HepG2 (cell line): ENCODE results near the gene CADPS2. TPM values are rescaled to one million over a fixed set of nuclear protein-coding genes. Genes with fewer than 3 reads are reported as not detected.

Source experiments
- ATAC-seq: fragments of 200-7000 bp; cut with Tn5 transposase; 3 replicates; pipeline ENCODE4 v1.9.1; 2020; ENCODE audit warnings: mild to moderate bottlenecking, moderate library complexity
- BruUV-seq: library from RNA; stranded (reverse); fragments of 400-500 nt; replicated peaks from 2 replicates; lab custom pipeline; 2021; lab: Mats Ljungman, UMichigan
- CTCF ChIA-PET: fragments of 300-600 bp; formaldehyde crosslinking; extraction: SDS; loops from one replicate; lab custom pipeline; 2021; ENCODE audit warnings: low total read pairs, inconsistent platforms, low intra/inter-chr PET ratio; lab: Yijun Ruan, JAX
- POLR2A ChIA-PET: fragments of 350-600 bp; sonication (Branson Sonifier 250); formaldehyde crosslinking; loops from one replicate; lab custom pipeline; 2020; ENCODE audit warnings: antibody characterized with exemption, inconsistent platforms; lab: Yijun Ruan, JAX
- DNase-seq: peaks from one replicate; pipeline ENCODE4 v3.0.0-alpha.2; 2015; ENCODE audit warnings: low spot score
- FAIRE-seq: peaks from 3 replicates; lab custom pipeline; 2011; peaks lifted over from hg19 to GRCh38; lab: Jason Lieb, UNC
- H2AFZ ChIP-seq: one replicate; pipeline ENCODE4 v1.6.1; 2011; ENCODE audit warnings: low read length, inconsistent platforms
- H3K27ac ChIP-seq: fragments of 300-600 bp; 3 replicates; pipeline ENCODE4 v1.8.0; 2011; ENCODE audit warnings: mixed run types, mild to moderate bottlenecking, mixed read lengths, low read length, inconsistent platforms; ENCODE audit not compliant: insufficient read depth; ENCODE audit errors: extremely low read length
- H3K27me3 ChIP-seq, 2 experiments: fragments of 200-600 bp in 1 of 2; 2 replicates in 1 of 2; 3 replicates in 1 of 2; pipeline versions ENCODE4 v1.6.0 to v1.8.0; 2011; ENCODE audit warnings: low read length in 2 of 2, mild to moderate bottlenecking in 2 of 2, moderate library complexity in 2 of 2, inconsistent platforms in 1 of 2; ENCODE audit not compliant: insufficient read depth in 2 of 2, control insufficient read depth in 1 of 2
- H3K36me3 ChIP-seq, 2 experiments: fragments of 200-600 bp in 1 of 2; replicated peaks in 1 of 2; 2 replicates in 1 of 2; 3 replicates in 1 of 2; pipeline versions ENCODE4 v1.5.1 to v1.8.0; 2011; ENCODE audit warnings: low read length in 2 of 2, inconsistent platforms in 1 of 2; ENCODE audit not compliant: insufficient read depth in 2 of 2, control insufficient read depth in 1 of 2
- H3K4me1 ChIP-seq: 2 replicates; pipeline ENCODE4 v1.5.1; 2012; ENCODE audit warnings: low read length, inconsistent platforms; ENCODE audit not compliant: insufficient read depth
- H3K4me2 ChIP-seq: 2 replicates; pipeline ENCODE4 v1.6.0; 2011; ENCODE audit warnings: low read depth, low read length, inconsistent platforms
- H3K4me3 ChIP-seq, 3 experiments: fragments of 200-600 bp in 1 of 3; sonication (generic), shearing (Covaris generic) in 1 of 3; replicated peaks in 1 of 3; 2 replicates each; pipeline ENCODE4 v1.5.1; 2011 to 2016; ENCODE audit warnings: low read length in 3 of 3, inconsistent platforms in 2 of 3, low read depth in 2 of 3, mild to moderate bottlenecking in 2 of 3, control low read depth in 1 of 3, mixed read lengths in 1 of 3; ENCODE audit not compliant: insufficient read depth in 1 of 3
- H3K79me2 ChIP-seq: one replicate; pipeline ENCODE4 v1.6.1; 2011; ENCODE audit warnings: low read length, inconsistent platforms; ENCODE audit not compliant: insufficient read depth
- H3K9ac ChIP-seq: 2 replicates; pipeline ENCODE4 v1.6.0; 2011; ENCODE audit warnings: mild to moderate bottlenecking, low read depth, low read length, inconsistent platforms; ENCODE audit not compliant: insufficient read depth
- H3K9me3 ChIP-seq: 2 replicates; pipeline ENCODE4 v1.5.1; 2012; ENCODE audit warnings: mild to moderate bottlenecking, low read length
- H4K20me1 ChIP-seq: 2 replicates; pipeline ENCODE4 v1.6.0; 2011; ENCODE audit warnings: inconsistent platforms, mild to moderate bottlenecking, low read length, moderate library complexity; ENCODE audit not compliant: insufficient read depth
- BCL6 ChIP-seq: IDR thresholded peaks from 2 replicates; pipeline ENCODE4 v1.6.1; 2016; ENCODE audit warnings: missing genetic modification reagents, missing compliant biosample characterization
- BCLAF1 ChIP-seq: fragments of 450-650 bp; IDR thresholded peaks from 2 replicates; pipeline ENCODE4 v1.6.1; 2017; ENCODE audit warnings: mild to moderate bottlenecking
- FOXA3 ChIP-seq: IDR thresholded peaks from 2 replicates; pipeline ENCODE4 v1.6.1; 2016; ENCODE audit warnings: missing genetic modification reagents, missing compliant biosample characterization
- HDAC6 ChIP-seq: fragments of 200-600 bp; sonication (generic); IDR thresholded peaks from 2 replicates; pipeline ENCODE4 v1.7.0; 2017; ENCODE audit warnings: mild to moderate bottlenecking, antibody characterized with exemption, low read length, low read depth
- SP4 ChIP-seq: sonication (generic); formaldehyde crosslinking; IDR thresholded peaks from 2 replicates; pipeline ENCODE4 v1.8.1; 2023; ENCODE audit warnings: mild to moderate bottlenecking, missing genetic modification reagents
- TARDBP ChIP-seq: sonication (generic); formaldehyde crosslinking; IDR thresholded peaks from 2 replicates; pipeline ENCODE4 v1.8.0; 2022; ENCODE audit warnings: mild to moderate bottlenecking, missing genetic modification reagents
- TBL1XR1 ChIP-seq: fragments of 150-350 bp; IDR thresholded peaks from 2 replicates; pipeline ENCODE4 v1.6.1; 2014; ENCODE audit warnings: borderline replicate concordance, low read length; ENCODE audit not compliant: partially characterized antibody
- TCF7 ChIP-seq: sonication (generic); IDR thresholded peaks from 2 replicates; pipeline ENCODE4 v1.6.1; 2016; ENCODE audit warnings: antibody characterized with exemption, low read depth
- TSC22D2 ChIP-seq: sonication (generic); formaldehyde crosslinking; IDR thresholded peaks from 2 replicates; pipeline ENCODE4 v1.5.1; 2020; ENCODE audit warnings: missing genetic modification reagents, mild to moderate bottlenecking, borderline replicate concordance
- ZBTB10 ChIP-seq: sonication (generic); formaldehyde crosslinking; IDR thresholded peaks from 2 replicates; pipeline ENCODE4 v1.4.0; 2020; ENCODE audit warnings: missing genetic modification reagents, borderline replicate concordance
- ZFAT ChIP-seq: sonication (generic); formaldehyde crosslinking; conservative IDR thresholded peaks from 2 replicates; pipeline ENCODE4 v1.8.1; 2023; ENCODE audit warnings: missing genetic modification reagents, inconsistent platforms
- ZFP1 ChIP-seq: IDR thresholded peaks from 2 replicates; pipeline ENCODE4 v1.6.1; 2016
- ZIK1 ChIP-seq: sonication (generic); formaldehyde crosslinking; IDR thresholded peaks from 2 replicates; pipeline ENCODE4 v1.5.0; 2020; ENCODE audit warnings: mild to moderate bottlenecking, low read depth, missing genetic modification reagents, borderline replicate concordance
- ZNF225 ChIP-seq: sonication (generic); formaldehyde crosslinking; IDR thresholded peaks from 2 replicates; pipeline ENCODE4 v1.4.0; 2020; ENCODE audit warnings: mild to moderate bottlenecking, missing genetic modification reagents
- ZNF275 ChIP-seq: sonication (generic); formaldehyde crosslinking; IDR thresholded peaks from 2 replicates; pipeline ENCODE4 v1.8.0; 2022; ENCODE audit warnings: missing genetic modification reagents, mild to moderate bottlenecking, inconsistent platforms, borderline replicate concordance
- ZNF781 ChIP-seq: sonication (generic); formaldehyde crosslinking; IDR thresholded peaks from 2 replicates; pipeline ENCODE4 v1.5.1; 2020; ENCODE audit warnings: borderline replicate concordance, mild to moderate bottlenecking, missing genetic modification reagents; ENCODE audit errors: not compliant biosample characterization
- ZNF850 ChIP-seq: sonication (generic); formaldehyde crosslinking; conservative IDR thresholded peaks from 2 replicates; pipeline ENCODE4 v1.9.0; 2021; ENCODE audit warnings: mild to moderate bottlenecking, missing genetic modification reagents
- WGBS: methylation state at CpG from one replicate; pipeline ENCODE4 v1.1.6; 2017; ENCODE audit warnings: low lambda C conversion rate; 5-methylcytosine and 5-hydroxymethylcytosine counted together
- in situ Hi-C: cut with HindIII; loops from 2 replicates; pipeline ENCODE4 v1.10.0; 2017; ENCODE audit warnings: low pct_unique_long_range_greater_than_20kb; ENCODE audit not compliant: extremely low pct_ligation_motif_present
- intact Hi-C: fragments of 100-400 bp; cut with micrococcal nuclease; formaldehyde crosslinking; loops from one replicate; pipeline ENCODE4 v1.10.0; 2022; ENCODE audit not compliant: unreplicated experiment
- polyA plus RNA-seq, 8 experiments: library from polyadenylated mRNA; depleted of rRNA in 3 of 8; stranded (reverse) in 7 of 8; unstranded in 1 of 8; fragments of >200 nt; fragmentation: Illumina TruSeq in 4 of 8; extraction: Trizol in 4 of 8; gene quantifications; 2 replicates each; pipeline versions ENCODE4 v1.2.1 to v1.2.3, GENCODE V29; 2011 to 2016; ENCODE audit warnings: low read depth in 4 of 8, missing spikeins in 1 of 8, mixed read lengths in 1 of 8; ENCODE audit not compliant: insufficient read depth in 1 of 8
- total RNA-seq, 5 experiments: library from RNA; depleted of rRNA; stranded (reverse); fragments of >200 nt; fragmentation: Illumina TruSeq; extraction: Trizol; gene quantifications; 2 replicates each; pipeline ENCODE4 v1.2.3, GENCODE V29; 2016; ENCODE audit warnings: low read depth in 1 of 5
- TF ChIP-seq, protein P1 (sequence below): sonication (generic); formaldehyde crosslinking; IDR thresholded peaks from 2 replicates; pipeline ENCODE4 v1.5.0; 2020; ENCODE audit warnings: mild to moderate bottlenecking, missing genetic modification reagents, moderate library complexity

CADPS2 gene
- total and polyA plus RNA-seq, 2 of the 13 experiments (the other 11 are each of a cell fraction or from before 2014, with no cell fraction given) = 17.6 to 43.8 TPM

DNA sequence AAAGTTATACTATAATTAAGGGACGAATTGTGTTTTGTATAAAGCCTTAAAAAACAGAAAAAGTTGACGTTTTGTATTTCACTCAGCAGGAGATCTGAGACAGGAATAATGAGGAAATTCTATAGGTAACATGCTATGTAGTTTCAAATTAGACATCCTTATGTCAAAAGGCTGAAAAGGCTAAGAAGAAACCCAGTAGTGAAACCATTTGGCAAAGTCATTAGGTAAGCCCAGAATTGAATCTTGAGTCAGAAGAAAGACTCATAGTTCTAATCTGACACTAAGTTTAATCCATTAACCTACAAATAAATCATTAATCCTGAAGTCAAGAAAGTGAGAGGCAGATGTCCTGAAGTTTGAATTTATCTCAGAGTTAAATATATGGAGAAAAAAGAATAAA lies 266.6 kb downstream of the CADPS2 start:
- no peak overlapping the region for H3K27ac ChIP-seq
- no peak overlapping the region for H3K4me3 ChIP-seq
- no peaks in the 10 kb centered on the region for H4K20me1 ChIP-seq
- no peaks in the 10 kb centered on the region for H3K9me3 ChIP-seq
- H3K27me3 ChIP-seq = no peaks in the 10 kb centered on the region
- H3K4me1 ChIP-seq = peaks cover 7% of the 10 kb centered on the region; the same call in 1 of the 2 replicates
- TF ChIP-seq TCF7 = no peak
- no peak for TF ChIP-seq ZNF275 (CRISPR knock-in tag)
- no peak for TF ChIP-seq TSC22D2 (CRISPR knock-in tag)
- TF ChIP-seq, protein P1, sequence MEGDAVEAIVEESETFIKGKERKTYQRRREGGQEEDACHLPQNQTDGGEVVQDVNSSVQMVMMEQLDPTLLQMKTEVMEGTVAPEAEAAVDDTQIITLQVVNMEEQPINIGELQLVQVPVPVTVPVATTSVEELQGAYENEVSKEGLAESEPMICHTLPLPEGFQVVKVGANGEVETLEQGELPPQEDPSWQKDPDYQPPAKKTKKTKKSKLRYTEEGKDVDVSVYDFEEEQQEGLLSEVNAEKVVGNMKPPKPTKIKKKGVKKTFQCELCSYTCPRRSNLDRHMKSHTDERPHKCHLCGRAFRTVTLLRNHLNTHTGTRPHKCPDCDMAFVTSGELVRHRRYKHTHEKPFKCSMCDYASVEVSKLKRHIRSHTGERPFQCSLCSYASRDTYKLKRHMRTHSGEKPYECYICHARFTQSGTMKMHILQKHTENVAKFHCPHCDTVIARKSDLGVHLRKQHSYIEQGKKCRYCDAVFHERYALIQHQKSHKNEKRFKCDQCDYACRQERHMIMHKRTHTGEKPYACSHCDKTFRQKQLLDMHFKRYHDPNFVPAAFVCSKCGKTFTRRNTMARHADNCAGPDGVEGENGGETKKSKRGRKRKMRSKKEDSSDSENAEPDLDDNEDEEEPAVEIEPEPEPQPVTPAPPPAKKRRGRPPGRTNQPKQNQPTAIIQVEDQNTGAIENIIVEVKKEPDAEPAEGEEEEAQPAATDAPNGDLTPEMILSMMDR (CRISPR knock-in tag) = no peak
- TF ChIP-seq ZFP1 (CRISPR knock-in tag) = no peak
- TF ChIP-seq ZFAT = no peak
- TF ChIP-seq ZNF225 (CRISPR knock-in tag) = no peak
- no peak for TF ChIP-seq ZBTB10 (CRISPR knock-in tag)
- no peak for TF ChIP-seq SP4 (CRISPR knock-in tag)
- TF ChIP-seq ZIK1 (CRISPR knock-in tag) = no peak
- no peak for TF ChIP-seq TARDBP (CRISPR knock-in tag)
- TF ChIP-seq ZNF781 = no peak
- TF ChIP-seq TBL1XR1 = no peak
- no peak for TF ChIP-seq BCLAF1
- no peak for TF ChIP-seq FOXA3 (CRISPR knock-in tag)
- TF ChIP-seq HDAC6 = no peak
- TF ChIP-seq BCL6 = no peak
- TF ChIP-seq ZNF850 (CRISPR knock-in tag) = no peak
- H3K4me2 ChIP-seq = no peak overlapping the region
- ATAC-seq (no peak), FAIRE-seq (no peak), DNase-seq (no peak)
- H2AFZ ChIP-seq = no peak overlapping the region
- H3K9ac ChIP-seq = no peak overlapping the region
- 80% methylated on average over 2 of the region's 2 CpGs for WGBS
- in situ Hi-C loops (no loop called here), intact Hi-C loops (no loop called here)
- no peaks in the 10 kb centered on the region for H3K79me2 ChIP-seq
- no peaks in the 10 kb centered on the region; a peak in 1 of 5 replicates for H3K36me3 ChIP-seq
- BruUV-seq = no TSS peak
- ChIA-PET POLR2A (no interaction called here), CTCF (no interaction called here)
